ENCODE measurements around the gene GPR3. TPM values are rescaled to one million over a fixed set of nuclear protein-coding genes. Genes with fewer than 3 reads are reported as not detected.

The GPR3 gene
- total and polyA plus RNA-seq, 2 of the 13 experiments (the other 11 are each of a cell fraction or from before 2014, with no cell fraction given): 1.00 to 2.6 TPM

DNA sequence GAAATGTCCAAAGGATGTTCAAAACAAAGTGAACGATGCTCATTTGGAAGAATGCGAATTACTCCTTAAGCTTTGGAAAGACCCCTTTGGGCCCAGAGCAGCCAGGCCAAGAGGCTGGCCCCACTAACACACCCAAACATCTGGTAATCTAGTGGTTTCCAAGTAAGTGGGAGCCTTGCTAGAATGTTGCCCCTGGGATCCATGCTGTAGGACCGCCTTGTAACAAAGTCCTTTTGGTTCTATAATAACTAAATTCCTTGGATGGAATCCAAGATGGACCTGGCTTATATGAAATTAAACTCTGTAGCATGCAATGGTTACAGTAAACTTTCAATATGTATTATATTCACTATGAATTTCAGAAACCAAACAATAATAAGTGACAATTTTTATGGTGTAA, 25.3 kb downstream of the GPR3 start (continued):
- TF ChIP-seq, protein P1, sequence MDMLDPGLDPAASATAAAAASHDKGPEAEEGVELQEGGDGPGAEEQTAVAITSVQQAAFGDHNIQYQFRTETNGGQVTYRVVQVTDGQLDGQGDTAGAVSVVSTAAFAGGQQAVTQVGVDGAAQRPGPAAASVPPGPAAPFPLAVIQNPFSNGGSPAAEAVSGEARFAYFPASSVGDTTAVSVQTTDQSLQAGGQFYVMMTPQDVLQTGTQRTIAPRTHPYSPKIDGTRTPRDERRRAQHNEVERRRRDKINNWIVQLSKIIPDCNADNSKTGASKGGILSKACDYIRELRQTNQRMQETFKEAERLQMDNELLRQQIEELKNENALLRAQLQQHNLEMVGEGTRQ (IDR thresholded peaks at IDR 0.05; ENCODE audit: low read depth, low read length): no peak
- TF ChIP-seq, protein P1 (CRISPR knock-in tag; IDR thresholded peaks at IDR 0.05; ENCODE audit: borderline replicate concordance): no peak
- no peak for TF ChIP-seq STAG1 (CRISPR knock-in tag; IDR thresholded peaks at IDR 0.05)
- TF ChIP-seq, protein P2, sequence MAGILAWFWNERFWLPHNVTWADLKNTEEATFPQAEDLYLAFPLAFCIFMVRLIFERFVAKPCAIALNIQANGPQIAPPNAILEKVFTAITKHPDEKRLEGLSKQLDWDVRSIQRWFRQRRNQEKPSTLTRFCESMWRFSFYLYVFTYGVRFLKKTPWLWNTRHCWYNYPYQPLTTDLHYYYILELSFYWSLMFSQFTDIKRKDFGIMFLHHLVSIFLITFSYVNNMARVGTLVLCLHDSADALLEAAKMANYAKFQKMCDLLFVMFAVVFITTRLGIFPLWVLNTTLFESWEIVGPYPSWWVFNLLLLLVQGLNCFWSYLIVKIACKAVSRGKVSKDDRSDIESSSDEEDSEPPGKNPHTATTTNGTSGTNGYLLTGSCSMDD (CRISPR knock-in tag; IDR thresholded peaks at IDR 0.05): no peak
- TF ChIP-seq GPN1 (CRISPR knock-in tag; IDR thresholded peaks at IDR 0.05; ENCODE audit: borderline replicate concordance): no peak
- TF ChIP-seq, protein P3, sequence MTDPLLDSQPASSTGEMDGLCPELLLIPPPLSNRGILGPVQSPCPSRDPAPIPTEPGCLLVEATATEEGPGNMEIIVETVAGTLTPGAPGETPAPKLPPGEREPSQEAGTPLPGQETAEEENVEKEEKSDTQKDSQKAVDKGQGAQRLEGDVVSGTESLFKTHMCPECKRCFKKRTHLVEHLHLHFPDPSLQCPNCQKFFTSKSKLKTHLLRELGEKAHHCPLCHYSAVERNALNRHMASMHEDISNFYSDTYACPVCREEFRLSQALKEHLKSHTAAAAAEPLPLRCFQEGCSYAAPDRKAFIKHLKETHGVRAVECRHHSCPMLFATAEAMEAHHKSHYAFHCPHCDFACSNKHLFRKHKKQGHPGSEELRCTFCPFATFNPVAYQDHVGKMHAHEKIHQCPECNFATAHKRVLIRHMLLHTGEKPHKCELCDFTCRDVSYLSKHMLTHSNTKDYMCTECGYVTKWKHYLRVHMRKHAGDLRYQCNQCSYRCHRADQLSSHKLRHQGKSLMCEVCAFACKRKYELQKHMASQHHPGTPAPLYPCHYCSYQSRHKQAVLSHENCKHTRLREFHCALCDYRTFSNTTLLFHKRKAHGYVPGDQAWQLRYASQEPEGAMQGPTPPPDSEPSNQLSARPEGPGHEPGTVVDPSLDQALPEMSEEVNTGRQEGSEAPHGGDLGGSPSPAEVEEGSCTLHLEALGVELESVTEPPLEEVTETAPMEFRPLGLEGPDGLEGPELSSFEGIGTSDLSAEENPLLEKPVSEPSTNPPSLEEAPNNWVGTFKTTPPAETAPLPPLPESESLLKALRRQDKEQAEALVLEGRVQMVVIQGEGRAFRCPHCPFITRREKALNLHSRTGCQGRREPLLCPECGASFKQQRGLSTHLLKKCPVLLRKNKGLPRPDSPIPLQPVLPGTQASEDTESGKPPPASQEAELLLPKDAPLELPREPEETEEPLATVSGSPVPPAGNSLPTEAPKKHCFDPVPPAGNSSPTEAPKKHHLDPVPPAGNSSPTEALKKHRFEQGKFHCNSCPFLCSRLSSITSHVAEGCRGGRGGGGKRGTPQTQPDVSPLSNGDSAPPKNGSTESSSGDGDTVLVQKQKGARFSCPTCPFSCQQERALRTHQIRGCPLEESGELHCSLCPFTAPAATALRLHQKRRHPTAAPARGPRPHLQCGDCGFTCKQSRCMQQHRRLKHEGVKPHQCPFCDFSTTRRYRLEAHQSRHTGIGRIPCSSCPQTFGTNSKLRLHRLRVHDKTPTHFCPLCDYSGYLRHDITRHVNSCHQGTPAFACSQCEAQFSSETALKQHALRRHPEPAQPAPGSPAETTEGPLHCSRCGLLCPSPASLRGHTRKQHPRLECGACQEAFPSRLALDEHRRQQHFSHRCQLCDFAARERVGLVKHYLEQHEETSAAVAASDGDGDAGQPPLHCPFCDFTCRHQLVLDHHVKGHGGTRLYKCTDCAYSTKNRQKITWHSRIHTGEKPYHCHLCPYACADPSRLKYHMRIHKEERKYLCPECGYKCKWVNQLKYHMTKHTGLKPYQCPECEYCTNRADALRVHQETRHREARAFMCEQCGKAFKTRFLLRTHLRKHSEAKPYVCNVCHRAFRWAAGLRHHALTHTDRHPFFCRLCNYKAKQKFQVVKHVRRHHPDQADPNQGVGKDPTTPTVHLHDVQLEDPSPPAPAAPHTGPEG (CRISPR knock-in tag; IDR thresholded peaks at IDR 0.05): no peak
- TF ChIP-seq MAFG (CRISPR knock-in tag; IDR thresholded peaks at IDR 0.05): no peak
- no peak for TF ChIP-seq MLLT10 (CRISPR knock-in tag; IDR thresholded peaks at IDR 0.05)
